HL-60 (cell line): ENCODE measurements around the gene FBH1.

Experiments
- POLR2AphosphoS5 ChIP-seq: IDR thresholded peaks from 2 replicates; pipeline ENCODE4 v1.6.1; 2012; ENCODE audit warnings: low read depth
- TF ChIP-seq, protein P1 (sequence below): IDR thresholded peaks from one replicate; pipeline ENCODE4 v1.5.1; 2011; ENCODE audit warnings: low read length, control low read depth, inconsistent platforms; ENCODE audit not compliant: insufficient read depth
- TF ChIP-seq, protein P2 (sequence below): IDR thresholded peaks from 2 replicates; pipeline ENCODE4 v1.6.1; 2012; ENCODE audit warnings: low read depth; ENCODE audit not compliant: insufficient replicate concordance

DNA sequence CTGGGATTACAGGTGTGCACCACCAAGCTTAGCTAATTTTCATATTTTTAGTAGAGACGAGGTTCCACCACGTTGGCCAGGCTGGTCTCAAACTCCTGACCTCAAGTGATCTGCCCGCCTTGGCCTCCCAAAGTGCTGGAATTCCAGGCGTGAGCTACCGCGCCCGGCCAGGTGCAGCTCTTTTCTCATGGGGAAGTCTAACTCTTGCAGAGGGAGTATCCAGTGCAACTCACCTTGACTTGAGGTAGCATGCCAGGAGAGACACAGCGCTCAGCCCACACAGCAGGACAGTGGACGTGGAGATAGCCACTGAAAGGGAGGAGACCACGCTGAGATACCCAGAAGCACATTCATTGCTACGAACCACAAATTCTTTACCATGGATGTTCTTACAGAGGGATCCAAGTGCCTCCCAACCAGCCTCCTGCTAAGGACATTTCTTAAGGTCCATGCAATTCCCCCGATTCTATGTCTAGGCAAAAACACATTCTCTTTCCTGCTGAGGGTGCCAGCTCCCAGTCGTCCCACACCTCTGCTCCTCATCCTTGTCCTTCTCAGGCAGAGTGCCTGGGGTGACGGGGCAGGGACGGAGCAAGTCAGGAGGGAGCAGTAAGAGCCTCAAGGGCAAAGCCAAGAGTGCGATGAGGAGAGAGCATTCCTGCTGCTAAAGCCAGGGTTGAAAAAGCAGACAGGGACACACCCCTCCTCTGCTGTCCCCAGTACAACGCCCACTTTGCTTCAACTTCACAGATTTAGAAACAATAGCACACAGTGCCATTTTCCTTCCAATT lies 66.3 kb downstream of the FBH1 start:
- TF ChIP-seq, protein P1, sequence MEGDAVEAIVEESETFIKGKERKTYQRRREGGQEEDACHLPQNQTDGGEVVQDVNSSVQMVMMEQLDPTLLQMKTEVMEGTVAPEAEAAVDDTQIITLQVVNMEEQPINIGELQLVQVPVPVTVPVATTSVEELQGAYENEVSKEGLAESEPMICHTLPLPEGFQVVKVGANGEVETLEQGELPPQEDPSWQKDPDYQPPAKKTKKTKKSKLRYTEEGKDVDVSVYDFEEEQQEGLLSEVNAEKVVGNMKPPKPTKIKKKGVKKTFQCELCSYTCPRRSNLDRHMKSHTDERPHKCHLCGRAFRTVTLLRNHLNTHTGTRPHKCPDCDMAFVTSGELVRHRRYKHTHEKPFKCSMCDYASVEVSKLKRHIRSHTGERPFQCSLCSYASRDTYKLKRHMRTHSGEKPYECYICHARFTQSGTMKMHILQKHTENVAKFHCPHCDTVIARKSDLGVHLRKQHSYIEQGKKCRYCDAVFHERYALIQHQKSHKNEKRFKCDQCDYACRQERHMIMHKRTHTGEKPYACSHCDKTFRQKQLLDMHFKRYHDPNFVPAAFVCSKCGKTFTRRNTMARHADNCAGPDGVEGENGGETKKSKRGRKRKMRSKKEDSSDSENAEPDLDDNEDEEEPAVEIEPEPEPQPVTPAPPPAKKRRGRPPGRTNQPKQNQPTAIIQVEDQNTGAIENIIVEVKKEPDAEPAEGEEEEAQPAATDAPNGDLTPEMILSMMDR, result no peak
- no peak for TF ChIP-seq POLR2AphosphoS5
- TF ChIP-seq, protein P2, sequence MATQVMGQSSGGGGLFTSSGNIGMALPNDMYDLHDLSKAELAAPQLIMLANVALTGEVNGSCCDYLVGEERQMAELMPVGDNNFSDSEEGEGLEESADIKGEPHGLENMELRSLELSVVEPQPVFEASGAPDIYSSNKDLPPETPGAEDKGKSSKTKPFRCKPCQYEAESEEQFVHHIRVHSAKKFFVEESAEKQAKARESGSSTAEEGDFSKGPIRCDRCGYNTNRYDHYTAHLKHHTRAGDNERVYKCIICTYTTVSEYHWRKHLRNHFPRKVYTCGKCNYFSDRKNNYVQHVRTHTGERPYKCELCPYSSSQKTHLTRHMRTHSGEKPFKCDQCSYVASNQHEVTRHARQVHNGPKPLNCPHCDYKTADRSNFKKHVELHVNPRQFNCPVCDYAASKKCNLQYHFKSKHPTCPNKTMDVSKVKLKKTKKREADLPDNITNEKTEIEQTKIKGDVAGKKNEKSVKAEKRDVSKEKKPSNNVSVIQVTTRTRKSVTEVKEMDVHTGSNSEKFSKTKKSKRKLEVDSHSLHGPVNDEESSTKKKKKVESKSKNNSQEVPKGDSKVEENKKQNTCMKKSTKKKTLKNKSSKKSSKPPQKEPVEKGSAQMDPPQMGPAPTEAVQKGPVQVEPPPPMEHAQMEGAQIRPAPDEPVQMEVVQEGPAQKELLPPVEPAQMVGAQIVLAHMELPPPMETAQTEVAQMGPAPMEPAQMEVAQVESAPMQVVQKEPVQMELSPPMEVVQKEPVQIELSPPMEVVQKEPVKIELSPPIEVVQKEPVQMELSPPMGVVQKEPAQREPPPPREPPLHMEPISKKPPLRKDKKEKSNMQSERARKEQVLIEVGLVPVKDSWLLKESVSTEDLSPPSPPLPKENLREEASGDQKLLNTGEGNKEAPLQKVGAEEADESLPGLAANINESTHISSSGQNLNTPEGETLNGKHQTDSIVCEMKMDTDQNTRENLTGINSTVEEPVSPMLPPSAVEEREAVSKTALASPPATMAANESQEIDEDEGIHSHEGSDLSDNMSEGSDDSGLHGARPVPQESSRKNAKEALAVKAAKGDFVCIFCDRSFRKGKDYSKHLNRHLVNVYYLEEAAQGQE, result no peak
